ENCODE results near the gene HSPB6.

Gene HSPB6

GRCh38 chr19:35716801-35717664 lies 39.8 kb downstream of the HSPB6 start:
- DNase-seq (ENCODE audit: low read depth, low spot score), result peak; percentile 56

DNA sequence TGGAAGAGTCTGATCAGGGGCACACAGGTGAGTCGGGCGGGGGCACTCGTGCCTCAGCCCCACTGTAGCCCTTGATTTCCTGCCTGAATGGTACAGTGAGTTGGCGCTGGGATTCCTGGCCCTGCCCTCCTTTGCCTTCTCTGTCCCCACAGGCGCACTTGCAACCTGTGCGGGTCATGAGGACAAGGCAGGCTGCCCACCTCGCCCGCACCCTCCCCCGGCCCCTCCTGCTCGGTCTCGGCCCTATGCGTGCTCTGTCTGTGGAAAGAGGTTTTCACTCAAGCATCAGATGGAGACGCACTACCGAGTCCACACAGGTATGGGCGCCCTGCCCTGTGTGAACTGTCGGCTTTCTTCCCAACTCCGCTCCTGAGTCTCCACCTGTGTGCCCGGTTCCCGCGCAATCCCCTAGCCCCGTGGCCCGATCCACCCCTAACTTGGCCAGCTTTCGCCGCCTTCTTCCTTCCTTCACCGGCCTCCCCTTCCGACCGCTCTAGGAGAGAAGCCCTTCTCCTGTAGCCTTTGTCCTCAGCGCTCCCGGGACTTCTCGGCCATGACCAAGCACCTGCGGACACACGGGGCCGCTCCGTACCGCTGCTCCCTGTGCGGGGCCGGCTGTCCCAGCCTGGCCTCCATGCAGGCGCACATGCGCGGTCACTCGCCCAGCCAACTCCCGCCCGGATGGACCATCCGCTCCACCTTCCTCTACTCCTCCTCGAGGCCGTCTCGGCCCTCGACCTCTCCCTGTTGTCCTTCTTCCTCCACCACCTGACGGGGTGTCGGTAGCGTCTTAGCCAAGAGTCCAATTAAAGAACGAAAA lies 40.6 kb downstream of the HSPB6 start:
- DNase-seq (ENCODE audit: low read depth, low spot score), result no peak

DNA sequence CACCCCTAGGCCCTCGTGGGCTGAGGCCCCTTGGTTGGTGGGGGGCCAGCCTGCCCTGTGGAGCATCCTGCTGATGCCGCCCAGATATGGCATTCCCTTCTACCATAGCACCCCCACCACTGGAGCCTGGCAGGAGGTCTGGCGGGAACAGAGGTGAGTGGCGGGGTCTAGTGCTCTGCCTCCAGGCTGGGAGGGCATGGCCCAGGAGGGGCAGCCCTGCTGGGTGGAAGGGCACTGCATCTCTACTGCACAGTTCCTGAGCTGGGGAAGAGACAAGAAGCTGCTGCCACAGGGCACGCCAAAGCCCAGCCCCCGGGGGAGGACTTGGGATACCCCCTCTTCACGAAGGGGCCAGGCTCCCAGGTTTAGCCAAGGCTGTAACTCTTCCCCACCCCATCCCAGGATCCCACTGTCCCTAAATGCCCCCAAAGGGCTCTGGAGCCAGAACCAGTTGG lies 41.4 kb downstream of the HSPB6 start:
- no peak for DNase-seq (ENCODE audit: low read depth, low spot score)

- DNase-seq (ENCODE audit: low read depth, low spot score), result no peak
These were observed 42.1 kb downstream of the HSPB6 start for GRCh38 chr19:35714601-35715354.

DNA sequence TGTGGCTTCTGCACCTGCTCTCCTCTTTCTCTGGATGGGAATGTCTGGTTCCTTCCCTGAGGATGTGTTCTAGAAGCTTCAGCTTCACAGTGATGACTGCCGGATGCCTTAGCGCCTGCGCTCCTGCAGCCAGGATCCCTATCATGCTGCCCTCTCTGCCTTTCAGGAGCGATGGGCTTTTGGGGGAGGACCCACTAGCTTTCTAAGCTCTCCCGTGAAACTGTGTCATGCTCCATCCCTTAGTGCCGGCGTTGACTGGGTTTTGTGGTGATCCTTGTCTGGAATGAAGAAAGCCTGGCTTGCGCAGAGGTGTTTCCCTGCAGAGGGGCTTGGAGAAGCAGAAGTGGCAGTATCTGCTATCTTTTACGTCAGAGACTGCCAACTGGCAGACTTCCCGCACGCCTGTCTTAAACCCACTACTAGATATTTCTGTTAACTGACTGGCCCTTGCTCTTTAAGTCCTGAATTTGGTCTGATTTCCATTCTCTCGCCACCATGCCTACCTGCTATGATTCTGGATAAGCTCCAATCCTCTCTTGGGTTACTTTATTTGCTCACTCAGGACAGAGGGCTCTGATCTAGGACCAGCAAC lies 42.8 kb downstream of the HSPB6 start:
- DNase-seq (ENCODE audit: low read depth, low spot score), result no peak

- DNase-seq (ENCODE audit: low read depth, low spot score), result no peak
These were observed 43.4 kb downstream of the HSPB6 start for GRCh38 chr19:35713506-35713850.

- no peak for DNase-seq (ENCODE audit: low read depth, low spot score)
These were observed 44.0 kb downstream of the HSPB6 start for GRCh38 chr19:35712567-35713505.

DNA sequence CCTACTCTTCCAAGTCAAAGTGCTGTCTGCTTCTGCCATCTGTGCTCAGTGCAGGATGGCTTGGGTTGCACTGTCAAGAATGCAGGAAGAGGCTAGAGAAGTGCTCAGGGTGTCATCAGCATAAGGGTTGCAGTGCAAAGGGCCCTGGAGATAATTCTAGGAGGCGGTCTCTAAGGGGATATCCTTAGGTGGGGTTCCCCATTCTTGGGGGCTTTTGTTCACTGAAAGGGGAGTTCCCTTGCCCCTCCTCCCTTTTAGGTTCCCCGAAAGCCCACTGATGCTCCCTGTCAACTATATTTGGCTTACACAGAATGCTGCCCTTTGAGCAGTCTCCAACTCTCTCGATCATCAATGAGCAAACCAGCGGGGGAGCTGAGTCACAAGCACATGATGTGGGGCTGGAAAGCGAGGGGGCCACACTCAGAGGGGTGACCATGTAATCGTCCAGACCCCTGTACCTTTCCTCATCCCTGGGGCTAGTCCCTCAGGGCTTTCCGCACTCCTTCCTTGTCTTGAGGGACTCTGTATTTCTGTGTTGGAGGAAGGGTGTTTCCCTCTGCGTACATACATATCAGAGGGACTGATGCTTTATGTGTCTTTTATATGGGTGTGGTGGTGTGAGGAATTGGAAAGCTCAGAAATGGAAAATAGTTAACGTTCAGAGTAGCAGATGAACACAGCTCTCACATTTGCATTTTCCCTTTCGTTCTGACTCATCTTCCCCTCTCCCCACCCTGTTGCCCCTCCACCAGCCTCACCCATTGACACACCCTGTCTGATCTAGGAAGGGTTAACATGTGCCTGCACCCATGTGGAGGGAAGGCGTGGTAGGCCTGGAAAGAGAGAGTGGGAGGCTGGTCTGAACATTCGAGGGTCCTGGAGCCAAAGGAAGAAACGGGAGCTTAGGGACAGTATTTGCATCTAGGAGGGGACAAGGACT lies 45.8 kb downstream of the HSPB6 start:
- no peak for DNase-seq (ENCODE audit: low read depth, low spot score)

- DNase-seq (ENCODE audit: low read depth, low spot score), result no peak
These were observed 48.4 kb downstream of the HSPB6 start for GRCh38 chr19:35708391-35708790.

Data from smooth muscle cell of the brain vasculature (primary cell).